ENCODE results near the gene DDX23.
"Not testable (repeated sequence)": the region's sequence is repeated elsewhere in the genome, so short reads cannot be mapped to it uniquely, and the experiment has no call there.

The DDX23 gene

DNA sequence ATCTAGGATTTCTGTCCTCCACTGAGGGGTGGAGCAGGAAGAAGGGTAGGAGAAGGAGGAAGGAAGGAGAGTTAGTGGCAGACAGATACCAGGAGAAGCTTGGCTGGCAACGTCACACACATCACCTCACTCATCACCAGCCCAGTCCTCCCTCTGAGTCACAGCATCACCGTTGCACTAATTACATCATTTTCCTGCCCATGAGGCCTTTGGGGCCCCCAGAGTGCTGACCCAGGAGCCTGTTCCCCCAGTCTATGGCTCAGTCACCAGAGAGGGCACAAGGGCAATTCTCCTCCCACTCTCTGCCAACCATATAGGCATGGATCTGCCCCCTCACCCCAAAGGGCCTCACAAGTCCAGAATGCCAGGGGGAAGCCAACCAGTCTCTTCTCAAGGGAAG is 9.1 kb upstream of the DDX23 start:
- DNase-seq, result no peak

DNA sequence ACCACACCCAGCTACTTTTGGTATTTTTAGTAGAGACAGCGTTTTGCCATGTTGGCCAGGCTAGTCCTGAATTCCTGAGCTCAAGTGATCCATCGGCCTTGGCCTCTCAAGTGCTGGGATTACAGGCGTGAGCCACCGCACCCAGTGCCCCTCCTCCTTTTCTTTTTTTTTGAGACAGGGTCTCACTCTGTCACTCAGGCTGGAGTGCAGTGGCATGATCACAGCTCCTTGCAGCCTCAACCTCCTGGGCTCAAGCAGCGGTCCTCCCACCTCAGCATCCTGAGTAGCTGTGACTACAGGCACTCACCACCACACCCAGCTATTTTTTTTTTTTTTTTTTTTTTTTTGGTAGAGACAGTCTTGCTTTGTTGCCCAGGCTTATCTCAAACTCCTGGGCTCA is 8.3 kb upstream of the DDX23 start:
- not testable (repeated sequence) for DNase-seq

- no peak for DNase-seq
Measured at GRCh38 chr12:48859607-48860006, 7.6 kb upstream of the DDX23 start.

DNA sequence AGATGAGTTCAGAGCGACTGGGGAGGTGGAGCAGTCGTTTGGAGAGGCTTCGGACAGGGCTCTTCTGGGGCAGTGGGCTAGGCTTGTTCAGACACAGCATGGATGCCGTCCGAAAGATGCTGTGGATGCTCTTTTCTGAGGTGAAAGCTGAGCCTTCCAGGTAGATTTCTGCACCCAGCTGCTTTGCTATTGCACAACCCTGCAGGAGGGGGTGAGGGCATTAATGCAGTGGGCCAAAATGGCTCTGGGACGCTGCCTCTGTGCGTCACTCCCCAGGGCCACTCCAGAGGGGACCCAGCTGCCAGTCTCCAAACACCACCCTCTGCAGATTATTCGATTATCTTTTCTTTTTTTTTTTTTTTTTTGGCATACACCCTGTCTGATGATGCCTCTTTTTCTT is 6.1 kb upstream of the DDX23 start:
- no peak for DNase-seq

DNA sequence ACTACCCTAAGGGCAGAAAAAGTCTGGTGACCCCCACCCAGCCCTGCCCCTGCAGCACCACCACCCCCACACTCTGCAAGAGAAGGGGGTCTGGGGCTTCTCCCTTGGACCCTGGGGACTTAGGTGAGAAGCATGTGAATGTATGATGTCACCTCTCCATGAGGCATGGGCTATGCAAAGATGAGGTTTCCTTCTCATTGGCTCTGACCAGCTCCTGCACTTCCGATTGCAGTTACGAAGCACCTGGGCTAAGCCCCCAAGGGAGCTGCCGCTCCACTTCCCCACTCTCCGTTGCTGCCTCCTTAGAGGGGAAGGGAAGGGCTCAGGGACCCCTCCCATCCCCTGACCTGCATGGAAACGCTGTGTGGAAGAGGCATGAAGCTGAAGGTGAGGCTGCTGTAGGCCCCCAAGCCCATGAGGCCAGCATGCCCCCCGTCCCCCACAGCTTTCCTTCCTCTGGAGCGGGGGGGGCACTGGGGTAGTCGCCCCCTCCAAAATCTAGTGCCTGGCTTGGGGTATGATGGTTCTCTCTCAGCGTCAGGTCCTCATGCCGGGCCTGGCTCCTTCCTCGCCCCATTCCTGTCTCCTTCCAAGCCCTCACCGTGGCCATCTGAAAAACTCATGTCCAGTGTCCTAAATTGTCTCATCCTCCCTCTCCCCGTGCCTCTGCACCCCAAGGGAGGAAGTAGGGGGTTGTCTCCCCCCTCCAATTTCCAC is 5.5 kb upstream of the DDX23 start:
- DNase-seq, result no peak

- no peak for DNase-seq
Measured at GRCh38 chr12:48856379-48856778, 4.4 kb upstream of the DDX23 start.

- DNase-seq, result not testable (repeated sequence)
Measured at GRCh38 chr12:48854932-48855331, 3.0 kb upstream of the DDX23 start.

GRCh38 chr12:48854488-48854887 is 2.5 kb upstream of the DDX23 start:
- DNase-seq, result no peak

DNA sequence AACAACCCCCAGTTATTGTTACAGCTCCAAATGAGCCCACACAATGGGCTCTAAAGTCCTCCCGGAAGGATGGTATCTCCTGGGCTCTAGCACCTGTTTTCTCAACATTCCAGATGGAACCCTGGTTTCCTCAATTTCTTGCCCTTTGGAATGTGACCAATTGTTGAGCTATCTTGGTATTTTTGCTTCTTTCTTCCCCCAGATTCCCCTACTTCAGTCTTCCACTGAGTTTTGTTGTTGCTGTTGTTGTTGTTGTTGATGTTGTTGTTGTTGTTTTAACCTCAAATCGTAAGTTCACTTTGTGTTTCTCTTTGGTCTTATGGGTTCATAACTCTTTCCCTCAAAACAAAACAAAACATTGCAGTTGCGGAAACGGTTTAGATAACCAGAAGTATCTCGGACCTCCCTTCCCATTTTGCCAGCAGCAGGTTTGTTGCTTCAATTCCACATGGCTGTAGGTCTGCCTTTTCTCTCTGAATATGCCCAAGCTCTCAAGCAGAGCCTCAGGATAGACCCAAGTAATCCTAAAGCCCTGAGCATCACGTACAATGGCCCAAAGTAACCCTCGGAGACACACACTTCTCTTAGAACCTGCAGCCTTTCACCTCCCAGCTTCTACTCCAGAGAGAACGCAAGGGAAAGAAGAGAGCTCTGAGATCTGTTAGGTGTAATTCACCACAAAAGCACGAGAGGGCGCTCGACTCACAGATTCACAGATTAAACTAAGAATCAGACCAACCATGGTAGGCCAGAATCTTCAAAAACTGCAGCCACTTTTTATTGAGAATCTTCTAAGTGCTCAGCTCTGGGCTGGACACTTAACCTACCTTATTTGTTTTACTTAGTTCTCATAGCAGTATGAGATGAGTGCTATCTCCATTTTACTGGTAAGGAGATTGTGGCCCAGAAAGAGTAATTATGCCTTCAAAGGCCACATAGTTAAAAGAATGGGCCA is 1.0 kb upstream of the DDX23 start:
- DNase-seq, result peak; percentile 27

DNA sequence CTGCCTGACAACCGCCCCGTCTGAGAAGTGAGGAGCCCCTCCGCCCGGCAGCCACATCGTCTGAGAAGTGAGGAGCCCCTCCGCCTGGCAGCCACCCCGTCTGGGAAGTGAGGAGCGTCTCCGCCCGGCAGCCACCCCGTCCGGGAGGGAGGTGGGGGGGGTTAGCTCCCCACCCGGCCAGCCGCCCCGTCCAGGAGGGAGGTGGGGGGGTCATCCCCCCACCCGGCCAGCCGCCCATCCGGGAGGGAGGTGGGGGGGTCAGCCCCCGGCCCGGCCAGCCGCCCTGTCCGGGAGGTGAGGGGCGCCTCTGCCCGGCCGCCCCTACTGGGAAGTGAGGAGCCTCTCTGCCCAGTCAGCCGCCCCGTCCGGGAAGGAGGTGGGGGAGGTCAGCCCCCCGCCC is 9.9 kb downstream of the DDX23 start:
- not testable (repeated sequence) for DNase-seq

GRCh38 chr12:48838048-48838447 is 13.9 kb downstream of the DDX23 start:
- DNase-seq, result no peak

DNA sequence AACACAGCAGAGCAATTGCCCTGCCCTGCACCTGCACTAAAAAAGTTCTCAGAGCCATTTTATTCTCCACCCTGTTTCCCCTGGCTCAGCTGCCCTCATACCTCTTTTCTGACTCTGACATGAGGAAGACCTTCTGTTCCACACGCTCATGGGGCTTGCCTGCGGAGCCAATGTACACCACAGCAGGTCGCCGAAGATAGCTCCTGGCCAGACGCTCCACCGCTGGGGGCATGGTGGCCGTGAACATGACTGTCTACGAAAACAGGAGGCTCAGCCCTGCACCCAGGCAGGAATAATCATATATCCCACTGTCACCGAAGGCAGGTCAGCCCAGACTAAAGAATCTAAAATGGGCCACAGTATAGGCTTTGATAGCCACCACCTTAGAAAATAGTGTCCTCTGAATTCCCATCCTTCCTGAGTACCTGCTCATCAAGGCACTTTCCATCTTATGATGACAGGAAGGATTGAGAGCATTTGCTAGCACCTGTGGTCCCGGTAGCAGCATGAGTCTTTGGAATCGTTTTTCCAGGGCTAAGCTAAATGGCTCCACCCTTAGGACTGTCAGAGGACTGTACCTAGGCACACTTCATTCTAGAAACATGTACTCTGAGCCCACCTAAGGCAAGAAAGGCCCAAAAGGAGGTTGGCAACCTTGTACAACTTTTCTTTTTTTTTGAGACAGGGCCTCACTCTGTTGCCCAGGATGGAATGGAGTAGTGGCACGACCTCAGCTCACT is 19.5 kb downstream of the DDX23 start:
- DNase-seq, result no peak

GRCh38 chr12:48831257-48831656 is 20.7 kb downstream of the DDX23 start:
- DNase-seq, result no peak

DNA sequence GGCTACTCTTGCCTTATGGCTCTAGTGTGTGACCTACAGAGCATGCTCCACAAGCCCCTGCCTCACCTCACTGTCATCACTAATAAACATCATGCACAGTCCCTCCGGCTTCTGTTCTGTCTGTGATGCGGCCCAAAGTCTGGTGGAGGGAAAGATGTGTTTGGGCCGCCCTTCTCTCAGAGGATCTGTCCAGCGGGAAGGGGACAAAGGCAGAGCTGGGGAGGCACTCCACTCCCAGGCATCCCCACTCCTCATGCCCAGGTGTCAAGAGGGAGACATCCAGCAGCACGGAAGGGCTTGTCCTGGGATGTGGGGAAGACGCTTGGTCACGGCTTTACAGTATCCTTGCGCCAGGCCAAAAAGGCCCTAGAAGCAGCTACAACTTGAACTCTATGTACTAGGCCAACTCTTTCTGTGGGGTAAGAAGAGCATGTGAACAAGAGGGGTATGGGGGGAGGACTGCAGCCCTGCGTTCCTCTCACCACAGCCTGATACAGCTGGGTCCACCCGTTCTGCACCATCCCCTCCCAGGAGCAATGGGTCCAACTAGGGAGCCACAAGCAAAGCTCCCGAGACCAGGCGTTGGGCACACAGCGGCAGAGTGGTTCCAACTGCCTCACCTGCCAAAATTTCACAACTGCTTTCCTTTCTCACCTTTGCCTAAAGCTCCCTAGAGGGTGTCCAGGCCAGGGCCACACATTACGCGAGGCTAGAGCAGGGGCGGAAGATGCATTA is 23.0 kb downstream of the DDX23 start:
- DNase-seq, result no peak

GRCh38 chr12:48828293-48828692 is 23.7 kb downstream of the DDX23 start:
- no peak for DNase-seq

GRCh38 chr12:48827513-48828096 is 24.4 kb downstream of the DDX23 start:
- DNase-seq, result no peak

DNA sequence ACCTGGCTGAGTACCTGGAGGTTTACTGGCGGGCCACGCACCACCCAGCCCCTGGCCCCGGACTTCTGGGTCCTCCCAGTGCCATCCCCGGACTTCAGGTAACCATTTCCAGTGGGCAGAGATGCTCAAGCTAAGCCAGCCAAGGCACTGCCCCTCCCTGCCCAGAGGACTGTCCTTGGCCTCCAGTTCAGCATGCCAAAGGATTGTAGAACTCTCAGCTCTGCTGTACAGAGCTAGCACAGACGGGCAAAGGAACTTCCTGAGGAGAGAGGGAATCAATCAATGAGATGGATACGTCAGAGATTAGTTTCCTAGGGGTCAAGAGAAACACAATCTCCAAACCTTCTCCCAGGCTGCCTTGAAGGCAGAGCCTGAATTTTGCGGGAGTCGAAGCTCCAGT is 24.9 kb downstream of the DDX23 start:
- no peak for DNase-seq

- DNase-seq, result no peak
Measured at GRCh38 chr12:48826209-48826855, 25.6 kb downstream of the DDX23 start.

DNA sequence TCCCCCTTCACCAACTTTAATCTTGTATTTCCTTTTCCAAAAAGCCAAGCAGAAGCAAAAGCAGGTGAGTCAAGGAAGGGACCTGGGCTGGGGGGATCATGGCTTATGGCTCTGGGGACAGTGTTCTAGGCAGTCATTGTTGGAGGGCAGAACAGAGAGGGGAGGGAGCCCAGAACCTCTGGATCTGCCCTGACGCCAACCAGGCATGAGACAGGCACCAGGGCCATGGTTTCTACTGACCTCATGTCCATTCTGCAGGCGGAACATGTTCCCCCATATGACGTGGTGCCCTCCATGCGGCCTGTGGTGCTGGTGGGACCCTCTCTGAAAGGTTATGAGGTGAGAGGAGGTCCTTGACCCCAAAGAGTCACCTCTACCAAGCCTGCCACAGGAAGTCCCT is 27.1 kb downstream of the DDX23 start:
- no peak for DNase-seq

GRCh38 chr12:48824112-48824511 is 27.9 kb downstream of the DDX23 start:
- DNase-seq, result no peak

GRCh38 chr12:48823281-48823680 is 28.7 kb downstream of the DDX23 start:
- no peak for DNase-seq

- no peak for DNase-seq
Measured at GRCh38 chr12:48822711-48823110, 29.3 kb downstream of the DDX23 start.

All from kidney glomerular epithelial cell (primary cell).